Measurements from ENCODE around the gene MAK.
A peak's percentile ranks its signal among the peaks of the same experiment; 100 is the strongest.
"Not testable (repeated sequence)": the region's sequence is repeated elsewhere in the genome, so short reads cannot be mapped to it uniquely, and the experiment has no call there.

Gene MAK

GRCh38 chr6:10741643-10742042 lies 96.7 kb downstream of the MAK start:
- intact Hi-C loops (cut with DNase I) = loop anchor here (10.0 kb wide), 1 partner anchor 227 kb away; no protein-coding TSS in a partner anchor

DNA sequence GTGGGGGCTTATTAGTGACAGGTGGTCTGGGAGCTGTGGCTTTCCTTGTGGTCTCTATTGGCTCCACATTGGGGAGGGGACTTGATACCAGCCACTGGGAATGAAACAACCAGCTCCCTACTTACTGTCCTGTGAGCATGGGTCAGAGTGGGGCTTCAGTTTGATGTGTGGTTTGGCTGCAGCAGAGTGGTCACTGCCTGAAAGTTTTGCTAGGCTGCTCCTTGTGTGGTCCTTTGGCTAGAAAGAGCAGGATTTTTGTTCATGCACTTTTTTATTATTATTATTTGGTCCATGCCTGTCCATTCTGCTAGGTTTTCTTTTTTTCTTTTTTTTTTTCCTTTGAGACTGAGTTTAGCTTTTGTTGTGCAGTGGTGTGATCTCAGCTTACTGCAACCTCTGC lies 98.3 kb downstream of the MAK start:
- DNase-seq = no peak
- intact Hi-C loops (cut with DNase I) = loop anchor here (10.0 kb wide), 1 partner anchor 225 kb away; no protein-coding TSS in a partner anchor

More at GRCh38 chr6:10741643-10742042, 96.7 kb downstream of the MAK start:
- DNase-seq = peak in 1 of 10 donors; percentile 11

DNA sequence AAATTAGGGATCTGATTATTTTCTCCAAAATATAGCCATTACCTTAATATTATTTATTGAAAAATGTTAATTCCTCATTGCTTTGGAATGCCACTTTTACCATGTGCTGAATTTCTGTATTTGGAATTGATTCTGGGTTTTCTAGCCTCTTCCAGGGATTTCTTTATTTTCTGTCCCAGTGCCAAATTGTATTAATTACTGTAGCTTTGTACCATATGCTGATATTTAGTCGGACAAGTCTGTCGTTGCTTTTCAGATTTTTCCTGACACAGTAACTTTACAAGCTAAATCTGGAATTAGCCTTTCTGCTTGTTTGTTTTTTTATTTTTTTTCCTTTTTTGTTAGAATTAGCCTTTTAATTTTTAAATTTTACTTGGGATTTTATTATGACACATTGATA lies 101.6 kb downstream of the MAK start:
- DNase-seq = no peak
- intact Hi-C loops (cut with DNase I) = no loop called here

DNA sequence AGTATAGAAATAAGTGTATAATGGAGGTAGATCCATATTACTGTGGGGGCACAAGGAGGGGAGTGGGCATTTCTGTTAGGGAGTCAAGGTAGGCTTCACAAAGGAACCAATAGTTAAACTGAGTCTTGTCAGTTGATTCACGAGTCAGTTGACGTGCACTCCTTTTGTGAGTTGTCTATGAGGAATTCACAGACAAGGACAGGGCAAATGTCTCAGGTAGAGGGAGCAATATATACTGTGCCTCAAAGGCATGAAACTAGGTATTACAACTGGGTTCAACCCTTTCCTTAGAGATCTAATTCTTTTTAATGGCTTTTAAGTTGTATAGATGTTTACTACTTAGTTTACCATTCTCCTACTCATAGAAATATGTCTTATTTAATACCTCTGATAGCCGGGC lies 104.5 kb downstream of the MAK start:
- DNase-seq = no peak
- intact Hi-C loops (cut with DNase I) = no loop called here

DNA sequence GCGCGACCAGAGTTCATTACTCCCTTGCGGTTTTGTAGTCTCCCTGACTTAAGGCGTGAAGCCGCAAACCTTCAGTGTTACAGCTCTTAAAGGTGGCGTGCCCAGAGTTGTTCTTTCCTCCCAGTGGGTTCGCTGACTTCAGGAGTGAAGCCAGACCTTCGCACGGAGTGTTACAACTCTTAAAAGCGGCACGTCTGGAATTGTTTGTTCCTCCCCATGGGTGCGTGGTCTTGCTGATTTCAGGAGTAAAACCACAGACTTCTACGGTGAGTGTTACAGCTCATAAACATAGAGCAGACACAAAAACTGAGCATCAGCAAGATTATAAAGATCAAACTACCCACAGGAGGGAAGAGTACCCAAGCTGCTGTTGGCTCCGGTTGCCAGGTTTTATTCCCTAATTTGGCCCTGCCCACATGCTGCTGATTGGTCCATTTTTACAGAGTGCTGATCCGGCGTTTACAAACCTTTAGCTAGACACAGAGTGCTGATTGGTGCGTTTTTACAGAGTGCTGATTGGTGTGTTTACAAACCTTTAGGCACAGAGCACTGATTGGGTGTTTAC lies 105.1 kb downstream of the MAK start:
- DNase-seq = no peak
- intact Hi-C loops (cut with DNase I) = no loop called here

GRCh38 chr6:10730254-10730653 lies 108.1 kb downstream of the MAK start:
- intact Hi-C loops (cut with DNase I) = no loop called here
- DNase-seq = peak in 1 of 10 donors; percentile 61

- intact Hi-C loops (cut with DNase I) = no loop called here
These were observed 112.6 kb downstream of the MAK start for GRCh38 chr6:10725716-10726115.

DNA sequence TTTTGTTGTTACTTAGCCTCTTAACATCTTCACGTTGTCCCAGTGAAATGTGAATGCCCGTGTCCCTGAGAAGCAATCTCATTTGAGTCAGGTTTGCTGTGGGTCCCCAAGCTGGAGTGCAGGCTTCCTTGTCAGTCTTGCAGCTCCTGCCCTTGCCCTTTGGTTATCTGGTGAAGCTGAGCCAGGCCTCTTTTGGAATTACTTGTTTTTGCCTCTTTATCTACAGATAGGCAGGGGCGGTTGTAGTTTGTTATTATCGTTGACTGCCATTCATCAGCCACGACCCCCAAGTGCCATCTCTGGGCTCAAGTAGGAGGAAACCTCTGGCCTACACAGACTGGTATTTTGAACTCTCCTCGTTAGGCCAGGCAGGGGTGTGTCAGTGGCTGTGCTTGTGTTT lies 113.3 kb downstream of the MAK start:
- no peak for DNase-seq
- intact Hi-C loops (cut with DNase I) = no loop called here

More at GRCh38 chr6:10725716-10726115, 112.6 kb downstream of the MAK start:
- DNase-seq = peak in 6 of 10 donors; percentile 14 to 85 (median 46)

- intact Hi-C loops (cut with DNase I) = loop anchor here (1.0 kb wide), 1 partner anchor 29 kb away; the partner anchor contains the start of genes C6orf52 and PAK1IP1
These were observed 114.8 kb downstream of the MAK start for GRCh38 chr6:10723567-10723881.

GRCh38 chr6:10722820-10723566 lies 115.3 kb downstream of the MAK start, which contains the start of gene TMEM14C:
Gene TMEM14C, plus strand, starts transcription at chr6:10723070. Its CDS starts 1,544 bp downstream, at chr6:10724614.
- intact Hi-C loops (cut with DNase I) = loop anchor here (1.0 kb wide), 2 partner anchors 24 to 29 kb away; partner anchors contain the start of genes C6orf52, PAK1IP1 and TMEM14B

More at GRCh38 chr6:10723567-10723881, 114.8 kb downstream of the MAK start:
- peak in 1 of 10 donors; percentile 4 for DNase-seq

GRCh38 chr6:10722570-10722819 lies 115.8 kb downstream of the MAK start:
- intact Hi-C loops (cut with DNase I) = loop anchor here (1.0 kb wide), 1 partner anchor 25 kb away; the partner anchor contains the start of gene TMEM14B
- no peak for DNase-seq

More at GRCh38 chr6:10722820-10723566, 115.3 kb downstream of the MAK start, which contains the start of gene TMEM14C:
- DNase-seq = peak; percentile 94 to 100 (median 98)

GRCh38 chr6:10721850-10722569 lies 116.3 kb downstream of the MAK start:
- no peak for DNase-seq
- intact Hi-C loops (cut with DNase I) = loop anchor here (1.0 kb wide), 1 partner anchor 25 kb away; the partner anchor contains the start of gene TMEM14B

DNA sequence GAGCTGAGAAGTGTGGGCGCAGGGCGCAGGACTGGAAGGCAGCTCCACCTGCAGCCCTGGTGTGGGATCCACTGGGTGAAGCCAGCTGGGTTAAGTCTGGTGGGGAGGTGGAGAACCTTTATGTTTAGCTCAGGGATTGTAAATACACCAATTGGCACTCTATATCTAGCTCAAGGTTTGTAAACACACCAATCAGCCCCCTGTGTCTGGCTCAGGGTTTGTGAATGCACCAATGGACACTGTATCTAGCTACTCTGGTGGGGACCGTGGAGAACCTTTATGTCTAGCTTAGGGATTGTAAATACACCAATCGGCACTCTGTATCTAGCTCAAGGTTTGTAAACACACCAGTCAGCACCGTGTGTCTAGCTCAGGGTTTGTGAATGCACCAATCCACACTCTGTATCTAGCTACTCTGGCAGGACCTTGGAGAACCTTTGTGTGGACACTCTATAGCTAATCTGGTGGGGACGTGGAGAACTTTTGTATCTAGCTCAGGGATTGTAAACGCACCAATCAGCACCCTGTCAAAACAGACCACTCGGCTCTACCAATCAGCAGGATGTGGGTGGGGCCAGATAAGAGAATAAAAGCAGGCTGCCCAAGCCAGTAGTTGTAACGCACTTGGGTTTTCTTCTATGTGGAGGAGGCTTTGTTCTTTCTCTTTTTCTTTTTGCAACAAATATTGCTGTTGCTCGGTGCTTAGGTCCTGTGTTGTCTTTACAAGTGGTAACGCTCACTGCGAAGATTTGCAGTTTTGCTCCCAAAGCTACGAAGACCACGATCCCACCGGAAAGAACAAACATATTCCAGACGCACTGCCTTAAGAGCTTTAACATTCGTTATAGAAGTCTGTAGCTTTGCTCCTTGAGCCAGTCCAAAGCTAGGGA lies 117.1 kb downstream of the MAK start:
- intact Hi-C loops (cut with DNase I); DNase-seq: not testable (repeated sequence)

GRCh38 chr6:10720265-10720959 lies 117.9 kb downstream of the MAK start:
- peak in 5 of 10 donors; percentile 22 to 90 (median 32) for DNase-seq
- intact Hi-C loops (cut with DNase I) = no loop called here

GRCh38 chr6:10719964-10720264 lies 118.4 kb downstream of the MAK start:
- intact Hi-C loops (cut with DNase I) = no loop called here
- no peak for DNase-seq

DNA sequence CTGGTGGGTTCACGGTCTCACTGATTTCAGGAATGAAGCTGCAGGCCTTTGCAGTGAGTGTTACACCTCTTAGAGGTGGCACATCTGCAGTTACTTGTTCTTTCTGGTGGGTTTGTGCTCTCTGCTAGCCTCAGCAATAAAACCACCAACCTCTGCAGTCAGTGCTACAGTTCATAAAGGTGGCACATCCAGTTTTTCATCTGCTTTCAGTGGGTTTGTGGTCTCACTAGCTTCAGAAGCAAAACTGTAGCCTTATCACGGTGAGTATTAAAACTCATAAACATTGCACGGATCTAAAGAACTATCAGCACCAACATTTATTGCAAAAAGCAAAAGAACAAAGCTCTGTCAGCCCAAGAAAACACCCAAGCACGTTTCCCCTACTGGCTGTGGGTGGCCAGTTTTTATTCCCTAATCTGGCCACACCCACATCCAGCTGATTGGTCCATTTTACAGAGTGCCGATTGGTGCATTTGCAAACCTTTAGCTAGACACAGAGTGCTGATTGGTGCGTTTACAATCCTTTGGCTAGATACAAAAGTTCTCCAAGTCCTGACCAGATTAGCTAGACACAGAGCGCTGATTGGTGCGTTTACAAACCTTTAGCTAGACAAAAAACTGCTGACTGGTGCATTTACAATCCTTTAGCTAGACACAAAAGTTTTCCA lies 118.9 kb downstream of the MAK start:
- no peak for DNase-seq

DNA sequence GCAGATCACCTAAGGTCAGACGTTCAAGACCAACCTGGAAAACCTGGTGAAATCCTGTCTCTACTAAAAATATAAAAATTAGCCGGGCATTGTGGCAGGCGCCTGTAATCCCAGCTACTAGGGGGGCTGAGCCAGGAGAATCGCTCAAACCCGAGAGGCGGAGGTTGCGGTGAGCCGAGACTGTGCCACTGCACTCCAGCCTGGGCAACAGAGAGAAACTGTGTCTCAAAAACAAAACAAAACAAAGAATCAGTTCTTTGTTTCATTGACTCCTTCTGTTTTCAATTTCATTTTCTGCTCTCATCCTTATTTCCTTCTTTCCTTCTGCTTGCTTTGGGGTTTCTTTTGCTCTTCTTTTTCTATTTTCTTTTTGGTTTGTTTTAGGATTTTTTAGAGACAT lies 124.4 kb downstream of the MAK start:
- DNase-seq = no peak

More for the DNA sequence above, 118.9 kb downstream of the MAK start:
- intact Hi-C loops (cut with DNase I) = no loop called here

More for the DNA sequence above, 124.4 kb downstream of the MAK start:
- intact Hi-C loops (cut with DNase I) = no loop called here

Measured in posterior cingulate gyrus (tissue), 11 donors.